ENCODE results near the gene VPS16. TPM values are rescaled to one million over a fixed set of nuclear protein-coding genes. Genes with fewer than 3 reads are reported as not detected.

The VPS16 gene
- total RNA-seq, 1 donor from 2014 or later, result 35.8 TPM

GRCh38 chr20:2902818-2903217 is 62.3 kb downstream of the VPS16 start:
- Histone ChIP-seq H3K27me3 (ENCODE audit: low read depth) (no peaks in the 10 kb centered on the region), H3K4me1 (peaks cover 18% of the 10 kb centered on the region), H3K27ac (no peak overlapping the region), H3K9me3 (no peaks in the 10 kb centered on the region), H3K4me3 (no peak overlapping the region), H3K36me3 (no peaks in the 10 kb centered on the region)
- TF ChIP-seq, protein P1, sequence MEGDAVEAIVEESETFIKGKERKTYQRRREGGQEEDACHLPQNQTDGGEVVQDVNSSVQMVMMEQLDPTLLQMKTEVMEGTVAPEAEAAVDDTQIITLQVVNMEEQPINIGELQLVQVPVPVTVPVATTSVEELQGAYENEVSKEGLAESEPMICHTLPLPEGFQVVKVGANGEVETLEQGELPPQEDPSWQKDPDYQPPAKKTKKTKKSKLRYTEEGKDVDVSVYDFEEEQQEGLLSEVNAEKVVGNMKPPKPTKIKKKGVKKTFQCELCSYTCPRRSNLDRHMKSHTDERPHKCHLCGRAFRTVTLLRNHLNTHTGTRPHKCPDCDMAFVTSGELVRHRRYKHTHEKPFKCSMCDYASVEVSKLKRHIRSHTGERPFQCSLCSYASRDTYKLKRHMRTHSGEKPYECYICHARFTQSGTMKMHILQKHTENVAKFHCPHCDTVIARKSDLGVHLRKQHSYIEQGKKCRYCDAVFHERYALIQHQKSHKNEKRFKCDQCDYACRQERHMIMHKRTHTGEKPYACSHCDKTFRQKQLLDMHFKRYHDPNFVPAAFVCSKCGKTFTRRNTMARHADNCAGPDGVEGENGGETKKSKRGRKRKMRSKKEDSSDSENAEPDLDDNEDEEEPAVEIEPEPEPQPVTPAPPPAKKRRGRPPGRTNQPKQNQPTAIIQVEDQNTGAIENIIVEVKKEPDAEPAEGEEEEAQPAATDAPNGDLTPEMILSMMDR (IDR thresholded peaks at IDR 0.05), result no peak
- ATAC-seq (no peak), DNase-seq (no peak)
- intact Hi-C loops (cut with DNase I), result no loop called here

- H3K27ac ChIP-seq, result no peak overlapping the region
- no peak for DNase-seq
Observed at GRCh38 chr20:2903686-2904085, 63.1 kb downstream of the VPS16 start.

DNA sequence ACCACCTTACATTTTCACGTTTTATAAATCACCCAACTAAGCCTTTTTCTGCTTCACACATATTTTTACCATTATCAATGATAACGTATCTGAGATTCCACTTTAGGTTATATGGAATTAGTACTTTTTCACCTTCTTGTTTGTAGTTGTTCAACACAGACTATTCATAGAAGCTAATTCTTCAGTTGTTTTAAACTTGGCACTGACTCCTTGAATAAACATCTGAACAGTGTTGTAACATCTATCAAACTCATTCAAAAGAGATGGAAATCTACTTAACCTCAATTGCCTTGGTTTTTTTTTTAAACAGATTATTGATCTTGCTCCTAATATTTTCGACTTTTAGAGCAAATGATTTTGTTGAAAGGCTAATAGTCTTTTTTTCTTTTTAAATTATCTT is 67.0 kb downstream of the VPS16 start:
- no peaks in the 10 kb centered on the region for H3K4me1 ChIP-seq
- TF ChIP-seq, protein P1 (IDR thresholded peaks at IDR 0.05), result no peak
- no peaks in the 10 kb centered on the region for H3K9me3 ChIP-seq
- DNase-seq (no peak), ATAC-seq (no peak)
- intact Hi-C loops (cut with DNase I), result no loop called here
- H3K27me3 ChIP-seq (ENCODE audit: low read depth), result no peaks in the 10 kb centered on the region
- H3K4me3 ChIP-seq, result no peak overlapping the region
- no peaks in the 10 kb centered on the region for H3K36me3 ChIP-seq
- no peak overlapping the region for H3K27ac ChIP-seq

More at GRCh38 chr20:2903686-2904085, 63.1 kb downstream of the VPS16 start:
- ATAC-seq, result no peak
- Histone ChIP-seq H3K9me3 (no peaks in the 10 kb centered on the region), H3K36me3 (no peaks in the 10 kb centered on the region), H3K4me3 (no peak overlapping the region), H3K4me1 (peaks cover 18% of the 10 kb centered on the region), H3K27me3 (ENCODE audit: low read depth) (no peaks in the 10 kb centered on the region)
- TF ChIP-seq, protein P1 (IDR thresholded peaks at IDR 0.05), result no peak
- intact Hi-C loops (cut with DNase I), result no loop called here

- intact Hi-C loops (cut with DNase I), result no loop called here
- Histone ChIP-seq H3K27me3 (ENCODE audit: low read depth) (no peaks in the 10 kb centered on the region), H3K27ac (no peak overlapping the region), H3K9me3 (no peaks in the 10 kb centered on the region), H3K4me3 (no peak overlapping the region), H3K36me3 (no peaks in the 10 kb centered on the region), H3K4me1 (no peaks in the 10 kb centered on the region)
- TF ChIP-seq, protein P1 (IDR thresholded peaks at IDR 0.05), result no peak
- ATAC-seq, result no peak
- DNase-seq, result no peak
Observed at GRCh38 chr20:2909953-2910352, 69.4 kb downstream of the VPS16 start.

DNA sequence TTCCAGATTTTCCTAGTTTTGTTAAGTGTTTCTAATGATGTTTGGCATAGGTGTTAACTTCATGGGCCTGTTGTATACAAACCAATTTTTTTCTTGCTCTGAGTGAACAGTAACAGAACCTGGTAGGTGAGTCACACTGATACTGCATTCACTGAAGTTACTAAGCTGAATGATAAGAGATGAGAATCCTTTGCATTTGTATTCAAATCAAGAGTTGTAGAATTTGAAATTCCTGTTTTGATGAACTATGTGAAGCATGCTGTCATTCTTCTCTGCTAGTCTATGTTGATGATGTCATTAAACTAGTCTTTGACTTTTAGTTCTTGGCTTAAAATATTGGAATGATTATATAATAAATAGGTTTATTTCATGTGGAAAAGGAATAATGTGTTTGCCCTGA is 70.7 kb downstream of the VPS16 start:
- no peak overlapping the region for H3K27ac ChIP-seq
- no peak overlapping the region for H3K4me3 ChIP-seq
- H3K27me3 ChIP-seq (ENCODE audit: low read depth), result no peaks in the 10 kb centered on the region
- no peaks in the 10 kb centered on the region for H3K9me3 ChIP-seq
- no peaks in the 10 kb centered on the region for H3K36me3 ChIP-seq
- DNase-seq (no peak), ATAC-seq (no peak)
- TF ChIP-seq, protein P1 (IDR thresholded peaks at IDR 0.05), result no peak
- intact Hi-C loops (cut with DNase I), result no loop called here
- no peaks in the 10 kb centered on the region for H3K4me1 ChIP-seq

GRCh38 chr20:2914160-2914559 is 73.6 kb downstream of the VPS16 start:
- Histone ChIP-seq H3K4me1 (no peaks in the 10 kb centered on the region), H3K4me3 (no peak overlapping the region), H3K27me3 (ENCODE audit: low read depth) (no peaks in the 10 kb centered on the region), H3K9me3 (no peaks in the 10 kb centered on the region), H3K27ac (no peak overlapping the region), H3K36me3 (no peaks in the 10 kb centered on the region)
- TF ChIP-seq, protein P1 (IDR thresholded peaks at IDR 0.05), result no peak
- DNase-seq, result no peak
- ATAC-seq, result no peak
- intact Hi-C loops (cut with DNase I), result no loop called here

All from lower lobe of right lung (tissue), 2 donors.